HG02852 (cell line): ENCODE data around the gene TOB2.
"Not testable (repeated sequence)": the region's sequence is repeated elsewhere in the genome, so short reads cannot be mapped to it uniquely, and the experiment has no call there.

Experiments
- ATAC-seq: cut with Tn5 transposase; IDR thresholded peaks from one replicate; pipeline ENCODE4 v1.9.1; 2021; ENCODE audit warnings: mild to moderate bottlenecking, moderate library complexity; ENCODE audit not compliant: unreplicated experiment

Gene TOB2

DNA sequence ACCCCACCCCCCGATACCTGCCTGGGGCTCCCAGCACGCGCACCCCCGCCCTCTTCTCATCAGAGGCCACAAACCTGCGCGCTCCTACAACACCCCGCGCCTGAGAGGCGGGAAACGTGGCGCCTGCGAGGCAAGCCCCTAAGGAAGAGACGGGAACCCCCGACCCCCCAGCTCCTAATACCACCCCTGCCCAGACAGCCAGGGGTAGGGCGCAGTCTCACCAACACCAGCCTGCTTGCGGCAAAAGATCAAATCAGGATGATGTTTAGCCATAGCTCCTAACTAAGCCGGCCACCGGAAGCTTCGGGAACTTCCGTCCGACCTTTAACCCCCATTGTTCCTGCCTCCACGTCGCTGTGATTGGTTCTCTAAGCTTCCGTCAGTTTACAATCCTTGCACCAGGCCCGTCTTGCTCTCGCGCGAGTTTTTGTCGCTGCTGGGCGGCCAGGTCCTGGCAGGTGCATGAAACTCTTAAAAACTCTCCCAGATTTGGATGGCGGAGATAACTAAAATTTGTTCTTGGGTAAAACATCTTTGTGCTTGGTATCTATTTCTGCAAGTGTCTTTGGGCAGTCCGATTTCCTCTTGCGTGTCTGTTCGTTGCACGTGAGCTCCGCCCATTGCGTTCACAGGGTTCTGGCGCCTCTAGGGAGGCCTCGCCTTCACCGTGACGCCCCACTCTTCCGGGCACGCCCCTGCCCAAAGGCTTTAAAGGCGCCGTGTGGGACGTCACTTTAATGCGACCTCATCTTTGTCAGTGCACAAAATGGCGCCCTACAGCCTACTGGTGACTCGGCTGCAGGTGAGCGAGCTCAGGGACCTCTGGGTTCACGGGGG lies 22.0 kb upstream of the TOB2 start, which contains the start of the genes ACO2 and PHF5A:
TSS of gene ACO2 (plus strand) at position 737 of the 837 bp plus-strand sequence. CDS start at position 767, 30 bp downstream.
TSS of gene PHF5A (minus strand) at position 312 of the 837 bp plus-strand sequence. CDS start at position 273, 39 bp downstream.
- peak; percentile 84 for ATAC-seq

DNA sequence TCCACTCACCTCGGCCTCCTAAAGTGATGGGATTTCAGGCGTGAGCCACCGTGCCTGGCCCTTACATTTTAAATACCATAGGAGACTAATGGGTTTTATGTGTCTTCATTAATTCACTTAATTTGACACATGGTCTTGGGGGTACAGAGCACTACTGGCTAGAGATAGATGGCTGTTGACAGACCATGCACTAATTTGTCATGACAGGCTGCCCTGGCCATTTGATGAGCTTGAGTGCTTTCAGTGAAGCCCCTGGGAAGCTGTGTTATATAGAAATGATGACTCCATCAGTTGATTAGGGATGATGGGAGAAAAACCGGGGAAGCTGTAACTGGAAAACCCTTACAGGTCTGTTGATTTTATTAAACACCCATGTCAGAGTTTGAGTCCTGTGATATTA lies 15.3 kb upstream of the TOB2 start:
- no peak for ATAC-seq

DNA sequence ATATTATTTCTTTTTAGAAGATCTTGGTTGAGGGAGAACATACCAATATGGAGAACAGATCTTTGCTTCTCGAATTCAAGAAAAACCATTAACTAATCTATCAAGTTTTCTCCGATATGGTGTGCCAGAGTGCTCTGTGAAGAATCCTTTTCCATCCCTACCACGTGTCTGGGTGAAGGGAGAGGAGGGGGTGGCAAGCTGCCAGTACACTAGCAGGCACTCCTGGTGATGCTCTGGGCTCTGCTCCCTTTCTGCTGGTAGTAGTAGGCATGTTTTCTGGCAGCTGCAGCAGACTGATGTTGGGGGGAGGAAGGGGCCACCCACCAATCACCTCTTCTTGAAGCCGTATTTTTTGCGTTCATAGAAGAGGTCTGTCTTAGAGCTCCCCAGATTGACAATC lies 13.5 kb upstream of the TOB2 start:
- ATAC-seq, result not testable (repeated sequence)

DNA sequence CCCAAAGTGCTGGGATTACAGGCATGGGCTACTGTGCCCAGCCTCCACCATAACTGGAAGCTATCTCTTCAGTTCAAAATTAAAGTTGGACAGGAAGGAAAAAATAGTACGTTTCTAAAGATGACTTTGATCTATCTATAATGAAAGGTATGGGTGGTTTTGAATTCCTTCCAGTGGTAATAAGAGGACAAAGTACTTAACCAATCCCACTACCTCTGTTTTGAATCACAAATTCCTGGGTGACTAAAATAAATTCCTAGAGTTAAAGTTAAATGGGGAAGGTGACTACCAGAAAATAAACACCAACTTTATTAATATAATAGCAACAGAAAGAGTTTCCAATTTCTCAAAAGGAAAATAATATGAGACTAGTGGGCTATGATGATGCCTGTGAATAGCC lies 12.8 kb upstream of the TOB2 start:
- ATAC-seq, result no peak

DNA sequence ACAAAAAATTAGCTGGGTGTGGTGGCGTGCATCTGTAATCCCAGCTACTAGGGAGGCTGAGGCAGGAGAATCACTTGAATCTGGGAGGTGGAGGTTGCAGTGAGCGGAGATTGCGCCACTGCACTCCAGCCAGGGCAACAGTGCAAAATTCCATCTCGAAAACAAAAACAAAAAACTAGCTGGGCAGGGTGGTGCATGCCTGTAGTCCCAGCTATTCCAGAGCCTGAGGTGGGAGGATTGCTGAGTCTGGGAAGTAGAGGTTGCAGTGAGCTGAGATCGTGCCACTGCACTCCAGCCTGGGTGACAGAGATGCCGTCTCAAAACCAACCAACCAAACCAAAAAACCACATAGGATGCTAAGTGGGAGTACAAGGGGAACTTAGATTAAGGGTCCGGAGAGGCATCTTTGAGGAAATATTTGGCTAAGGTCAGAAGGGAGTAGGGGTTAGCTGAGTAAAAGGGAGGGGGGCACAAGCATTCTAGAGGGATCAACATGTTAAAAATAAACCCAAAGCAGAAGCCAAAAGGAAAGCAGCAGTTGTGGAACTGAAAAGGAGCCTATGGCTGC lies 11.6 kb upstream of the TOB2 start:
- no peak for ATAC-seq

DNA sequence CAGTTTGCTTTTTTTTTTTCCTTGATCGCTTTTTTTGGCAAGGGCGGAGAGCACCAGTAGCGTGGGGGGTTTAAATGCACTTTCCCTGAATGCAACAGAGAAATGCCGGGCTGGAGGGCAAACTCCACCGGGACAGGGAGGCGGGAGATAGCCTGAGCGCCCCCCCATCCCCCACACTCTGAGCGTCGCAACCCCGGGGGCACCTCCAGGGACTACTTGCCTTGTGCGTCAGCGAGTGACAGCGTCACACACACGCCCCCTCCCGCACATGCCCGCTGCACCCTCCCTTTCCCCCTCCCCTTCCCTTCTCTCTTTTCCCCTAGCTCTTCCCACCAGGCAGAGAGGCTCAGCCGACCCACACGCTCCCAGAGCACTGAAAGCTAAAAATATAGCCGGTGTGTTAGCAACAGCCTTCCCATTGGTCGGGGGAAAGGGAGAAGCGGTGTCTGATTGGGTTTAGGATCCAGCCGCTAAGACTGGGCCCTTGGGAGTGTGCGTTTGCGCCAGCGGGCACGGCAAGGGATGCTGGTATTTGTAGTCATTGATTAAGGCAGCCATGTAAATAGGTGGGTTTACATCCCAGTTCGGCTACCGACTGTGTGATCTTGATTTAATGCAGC lies 1.7 kb upstream of the TOB2 start:
- peak; percentile 59 for ATAC-seq

DNA sequence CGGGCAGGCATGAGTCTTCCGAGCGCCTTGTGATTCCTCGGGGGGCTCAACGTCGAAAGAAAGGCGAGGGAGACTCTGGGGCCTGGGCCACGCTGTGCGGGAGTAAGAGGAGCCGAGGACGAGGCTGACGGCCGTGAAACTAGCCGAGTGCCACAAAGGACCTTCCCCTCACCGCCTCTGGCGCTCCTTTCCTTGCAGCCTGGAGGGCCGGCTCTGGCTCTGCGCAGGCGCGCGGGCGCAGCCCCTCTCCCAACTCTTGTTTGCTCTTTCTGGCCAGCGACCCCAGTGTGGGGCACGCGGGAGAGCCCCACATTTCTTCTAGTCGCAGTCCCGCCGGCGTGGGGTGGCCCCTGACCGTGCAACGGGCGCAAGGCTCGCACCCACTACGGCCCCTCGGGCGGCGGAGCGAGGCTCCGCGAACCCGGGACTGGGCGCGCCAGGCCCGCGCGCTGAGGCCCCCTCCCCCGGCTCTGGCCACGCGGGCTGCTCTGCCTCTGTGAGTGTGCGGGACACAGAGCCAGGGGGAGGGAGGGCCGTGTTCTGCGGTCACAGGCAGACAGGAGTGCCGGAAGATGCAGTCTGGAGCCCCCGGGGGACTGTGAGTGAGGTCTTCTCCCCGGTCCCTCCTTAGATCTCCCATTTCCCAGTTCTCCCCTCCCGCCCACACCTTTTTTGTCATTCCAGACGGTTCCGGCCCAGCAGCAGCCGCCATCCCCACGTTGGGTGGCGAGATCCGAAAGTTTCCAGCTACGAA lies 1.0 kb upstream of the TOB2 start:
- no peak for ATAC-seq

DNA sequence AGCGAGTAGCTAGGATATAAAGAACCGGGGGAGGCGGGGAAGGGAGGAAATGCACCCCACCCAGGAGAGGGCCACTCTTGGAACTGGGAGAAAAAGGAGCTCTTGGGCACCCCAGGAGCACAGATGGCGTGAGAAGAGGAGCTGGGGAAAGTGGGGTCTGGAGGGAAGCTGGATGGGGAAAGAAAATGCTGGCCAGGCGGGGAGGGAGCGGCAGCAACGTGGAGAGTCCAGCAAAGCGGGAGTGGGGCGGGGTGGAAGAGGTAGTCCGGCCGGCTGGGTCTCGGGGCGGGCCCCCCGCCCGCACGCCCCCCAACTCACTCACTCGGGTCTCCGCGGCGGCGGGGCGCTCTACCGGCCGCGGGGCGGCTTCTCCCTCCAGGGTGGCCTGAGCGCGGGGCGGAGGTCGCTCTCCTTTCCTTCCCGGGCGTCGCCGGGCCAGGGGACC lies 522 bp downstream of the TOB2 start:
- no peak for ATAC-seq

DNA sequence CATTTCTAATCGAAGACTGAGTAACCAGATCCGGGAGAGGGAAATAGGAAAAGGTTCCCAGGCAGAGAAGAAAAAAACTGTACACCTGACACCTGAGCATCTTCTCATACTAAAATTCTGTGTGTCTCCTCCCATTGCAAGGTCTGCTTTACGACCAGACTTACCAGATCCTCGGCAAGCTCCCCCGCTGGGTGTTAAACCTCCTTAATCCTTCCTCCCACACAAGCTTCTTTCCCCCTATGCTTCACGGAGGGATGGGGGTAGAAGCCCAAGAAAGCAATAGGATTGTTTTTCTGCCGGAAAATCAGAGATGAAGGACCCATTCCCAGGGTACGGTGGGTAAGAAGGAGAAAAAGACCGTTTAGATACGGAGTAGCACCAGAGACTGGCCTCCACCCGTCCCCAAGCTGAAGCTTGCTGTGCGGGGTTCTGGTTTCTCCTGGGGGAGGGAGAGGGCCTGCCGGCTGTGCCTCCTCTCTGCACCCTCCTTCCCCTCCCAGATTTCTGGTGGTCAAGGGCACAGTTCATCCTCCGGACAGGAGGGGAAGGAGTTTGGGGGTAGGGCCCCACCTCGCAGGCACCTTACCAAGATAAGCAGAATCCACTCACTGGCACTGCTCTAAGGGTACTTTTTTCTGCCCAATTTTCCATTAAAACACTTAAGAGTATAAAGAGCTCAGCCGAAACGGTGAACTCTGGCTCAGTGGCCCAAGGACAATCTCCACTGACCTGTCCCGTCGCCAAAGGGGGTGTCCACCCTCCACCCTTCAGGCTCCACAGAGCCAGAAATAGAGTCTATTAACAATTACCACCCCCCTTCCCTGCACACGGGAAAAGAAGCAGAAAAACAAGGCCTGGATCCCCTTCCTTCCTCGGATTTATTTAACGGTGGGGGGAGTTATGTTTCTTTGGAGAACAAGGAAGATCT lies 1.2 kb downstream of the TOB2 start:
- ATAC-seq, result no peak

DNA sequence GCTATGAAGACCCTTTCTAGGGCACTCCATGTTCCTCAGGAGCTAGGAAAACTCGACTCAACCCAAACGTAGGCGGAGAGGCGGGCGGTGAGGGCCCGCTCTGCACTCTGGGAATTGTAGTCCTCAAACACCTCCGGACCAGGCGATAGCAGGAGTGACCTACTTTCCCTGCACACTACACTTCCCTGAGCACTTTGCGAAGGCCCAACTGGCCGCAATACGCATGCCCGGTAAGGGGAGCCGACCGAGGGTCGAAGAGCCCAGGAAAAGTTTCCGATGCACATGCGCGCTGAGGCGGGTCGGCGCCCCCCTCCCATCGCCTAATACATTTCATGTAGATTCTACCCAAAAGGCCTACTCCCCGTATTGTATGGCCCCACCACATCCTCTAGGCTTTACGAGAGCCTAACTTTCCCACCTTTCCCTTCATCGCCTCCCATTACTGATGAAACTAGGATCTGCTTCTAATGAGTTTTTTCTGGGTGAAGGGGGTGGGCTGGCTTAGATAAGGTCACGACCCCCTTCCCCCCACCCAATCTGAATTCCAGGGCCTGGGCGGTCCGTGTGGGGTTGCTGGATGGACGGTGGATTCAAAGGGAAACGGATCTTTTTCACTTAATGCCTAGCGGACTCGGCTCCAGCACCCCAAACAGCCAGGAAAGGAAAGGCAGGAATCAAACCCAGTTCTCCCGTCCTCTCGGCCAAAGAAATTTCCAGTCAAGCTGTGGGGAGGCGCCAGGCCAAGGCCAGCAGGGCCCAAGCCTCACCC lies 2.1 kb downstream of the TOB2 start:
- peak; percentile 47 for ATAC-seq

DNA sequence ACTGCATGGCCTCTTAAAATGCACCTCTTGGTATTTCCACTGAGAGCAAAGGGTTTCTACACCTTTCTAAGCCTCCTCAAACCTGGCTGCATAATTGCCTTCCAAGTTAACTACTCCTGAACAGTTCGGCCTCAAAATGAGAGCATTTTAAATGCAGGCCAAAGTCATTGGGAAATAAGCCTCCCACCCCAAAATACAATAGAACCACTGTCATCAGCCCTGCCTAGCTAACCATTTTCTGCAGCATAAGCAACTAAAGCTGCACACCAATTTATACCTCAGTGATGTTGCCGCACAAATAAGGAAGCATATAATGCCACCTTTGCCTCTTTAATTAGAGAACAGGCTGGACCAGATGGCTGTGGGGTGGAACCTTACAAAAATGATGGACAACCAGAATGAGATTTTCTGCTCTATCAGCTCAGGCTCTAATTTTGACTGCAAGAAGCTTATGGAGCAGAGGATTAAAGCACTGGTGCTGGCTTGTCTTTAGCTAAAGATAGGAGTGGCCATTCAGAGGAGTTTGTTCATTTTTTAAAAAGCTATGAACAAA lies 4.3 kb downstream of the TOB2 start:
- no peak for ATAC-seq

DNA sequence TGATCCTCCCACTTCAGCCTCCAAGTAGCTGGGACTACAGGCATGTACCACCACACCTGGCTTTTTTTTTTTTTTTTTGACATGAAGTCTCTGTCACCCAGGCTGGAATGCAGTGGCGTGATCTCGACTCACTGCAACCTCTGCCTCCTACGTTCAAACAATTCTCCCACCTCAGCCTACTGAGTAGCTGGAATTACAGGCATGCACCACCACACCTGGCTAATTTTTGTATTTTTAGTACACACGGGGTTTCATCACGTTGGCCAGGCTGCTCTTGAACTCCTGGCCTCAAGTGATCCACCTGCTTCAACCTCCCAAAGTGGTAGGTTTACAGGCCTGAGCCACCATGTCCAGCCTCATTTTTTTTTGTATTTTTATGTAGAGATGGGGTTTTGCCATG lies 6.1 kb downstream of the TOB2 start:
- ATAC-seq, result not testable (repeated sequence)

DNA sequence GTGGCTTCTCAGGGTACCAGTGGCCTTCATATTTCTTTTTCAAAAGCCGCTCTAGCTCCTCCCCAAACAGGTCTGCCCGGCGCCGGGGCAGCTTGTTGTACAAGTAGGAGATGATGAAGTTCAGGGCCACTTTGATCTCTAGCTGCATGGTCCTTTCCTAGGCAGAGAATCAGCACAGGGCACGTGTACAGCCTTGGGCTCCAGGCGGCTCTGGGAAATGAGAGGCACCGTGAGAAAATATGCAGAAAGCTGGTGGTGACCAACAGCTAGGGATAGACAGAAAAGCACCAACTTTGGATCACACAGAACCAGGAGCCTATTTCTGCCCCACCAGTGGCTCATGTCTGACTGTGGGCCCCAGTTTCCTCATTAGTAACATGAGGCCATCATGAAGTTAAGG lies 9.4 kb downstream of the TOB2 start:
- ATAC-seq, result no peak

DNA sequence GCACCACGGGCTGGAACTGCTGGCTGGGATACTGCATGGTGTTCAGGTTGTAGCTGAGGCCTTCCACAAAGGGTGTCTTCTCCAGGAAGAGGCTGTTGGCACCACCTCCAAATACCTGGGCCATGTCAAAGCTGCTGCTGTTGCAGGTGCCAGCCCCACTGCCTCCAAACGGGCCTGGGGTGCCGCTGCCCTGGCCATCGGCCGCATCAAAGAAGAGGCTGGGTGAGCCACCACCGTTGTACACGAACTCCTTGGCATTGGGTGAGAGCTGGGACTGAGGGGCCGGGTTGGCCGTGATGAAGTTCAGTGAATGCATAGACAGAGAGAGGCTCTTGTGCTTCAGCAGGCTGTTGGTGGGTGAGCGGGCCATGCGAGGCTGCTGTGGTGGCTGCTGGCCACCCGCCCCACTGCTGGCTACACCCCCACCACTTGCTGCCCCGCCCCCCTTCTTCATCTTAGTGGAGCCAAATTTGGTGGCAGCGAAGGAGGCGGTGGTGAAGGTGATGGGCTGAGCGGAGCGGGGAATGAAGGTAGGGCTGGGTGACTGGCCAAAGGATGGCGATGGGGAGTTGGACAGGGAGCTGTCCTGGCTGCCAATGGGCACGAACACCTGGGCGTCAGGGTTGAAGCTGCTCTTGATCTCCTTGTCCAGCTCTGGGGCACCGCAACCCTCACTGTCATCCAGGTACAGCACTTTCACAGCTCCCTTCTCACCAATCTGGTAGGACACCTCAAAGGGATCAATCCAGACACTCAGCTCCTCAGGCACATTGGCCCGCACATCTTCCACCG lies 10.1 kb downstream of the TOB2 start:
- ATAC-seq, result no peak

DNA sequence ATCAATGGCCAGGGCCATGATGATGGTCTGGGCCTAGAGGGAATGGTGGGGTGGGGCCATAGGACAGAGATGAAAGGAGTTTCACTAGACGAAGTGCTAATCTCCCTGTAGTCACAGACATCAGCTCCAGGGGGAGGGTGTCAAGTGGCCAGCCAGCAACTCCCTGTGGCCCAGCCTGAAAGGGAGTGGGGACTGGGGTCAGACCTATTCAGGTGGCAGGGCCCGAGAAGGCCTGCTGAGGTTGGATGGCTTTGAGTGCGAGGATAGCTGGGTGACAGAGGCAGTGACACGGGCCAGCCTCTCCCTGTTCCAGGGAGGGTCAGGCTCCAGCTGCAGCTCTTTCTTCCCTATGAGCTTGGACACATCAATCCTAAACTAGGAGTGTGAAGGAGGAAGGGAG lies 11.0 kb downstream of the TOB2 start:
- no peak for ATAC-seq

DNA sequence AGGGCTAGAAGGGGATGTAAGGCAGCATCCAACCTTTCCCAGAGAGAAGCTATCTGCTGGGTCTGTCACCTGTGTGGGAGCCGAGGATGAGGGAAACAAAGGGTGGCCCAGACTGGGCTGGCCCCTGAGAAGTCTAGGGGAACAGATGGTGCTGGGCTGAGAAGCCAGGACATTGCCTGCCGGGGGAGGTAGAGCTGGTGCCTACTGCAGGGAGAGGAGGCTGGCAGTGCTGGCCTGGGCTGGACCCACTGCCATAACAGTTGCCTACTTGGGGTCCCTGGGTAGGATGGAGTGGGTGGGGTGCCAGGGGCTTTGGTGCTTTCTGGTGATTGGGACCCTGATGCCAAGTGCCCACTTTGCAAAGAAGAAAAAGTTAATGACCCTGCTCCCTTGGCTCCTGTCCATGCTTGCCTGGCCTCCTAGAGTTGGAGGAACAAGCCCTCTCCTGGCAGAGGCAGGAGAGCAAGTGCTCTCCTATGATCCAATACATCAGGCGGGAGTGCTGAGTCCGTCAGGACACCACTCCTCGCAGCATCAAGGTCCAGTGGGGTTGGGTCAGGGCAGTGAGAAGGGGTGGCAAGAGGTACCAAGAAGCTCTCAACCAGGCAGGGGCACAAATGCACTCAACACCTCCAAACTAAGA lies 12.1 kb downstream of the TOB2 start:
- not testable (repeated sequence) for ATAC-seq

DNA sequence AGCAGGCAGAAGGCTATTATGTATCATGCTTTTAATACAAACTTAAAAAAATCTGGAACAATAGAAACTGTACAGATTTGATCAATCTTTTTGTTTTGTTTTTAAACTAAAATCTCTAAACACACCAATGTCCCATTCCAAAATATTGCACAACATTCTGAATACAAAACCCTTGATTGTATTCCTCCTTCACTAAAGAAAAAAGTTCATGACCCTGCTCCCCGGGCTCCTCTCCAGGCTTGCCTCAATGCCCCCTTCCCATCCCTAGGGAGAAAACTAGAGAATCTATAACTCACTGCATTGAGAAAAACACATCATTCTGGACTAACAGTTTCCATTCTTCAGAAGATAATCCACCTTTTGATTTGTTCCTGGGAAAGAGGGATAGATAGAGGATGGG lies 13.1 kb downstream of the TOB2 start:
- not testable (repeated sequence) for ATAC-seq

DNA sequence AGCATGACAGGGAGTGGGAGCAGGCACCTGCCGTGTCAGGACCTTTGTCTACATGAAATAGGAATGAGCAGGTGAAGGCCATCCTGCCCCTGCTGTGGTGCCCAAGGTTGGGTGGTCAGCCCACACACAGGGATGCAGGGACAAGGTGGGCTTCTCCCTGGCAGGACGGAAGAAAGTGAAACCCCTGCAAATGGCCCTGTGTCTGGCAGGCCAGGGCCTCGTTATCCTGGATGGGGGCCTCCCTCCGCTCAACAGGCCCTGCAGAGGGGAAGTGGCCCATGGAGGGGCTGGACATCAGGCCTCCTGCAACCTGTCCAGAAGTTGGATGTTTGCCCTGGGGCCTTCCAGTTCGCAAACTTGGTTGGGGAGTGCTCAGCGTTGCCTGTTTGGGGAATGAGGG lies 14.9 kb downstream of the TOB2 start:
- no peak for ATAC-seq
